ENCODE results near the gene POLR2F. TPM values are rescaled to one million over a fixed set of nuclear protein-coding genes. Genes with fewer than 3 reads are reported as not detected.
"Not testable (repeated sequence)": the region's sequence is repeated elsewhere in the genome, so short reads cannot be mapped to it uniquely, and the experiment has no call there.

Gene POLR2F
- total RNA-seq, 3 donors from 2014 or later: 155 to 176 (median 163) TPM

GRCh38 chr22:37973271-37974170, 20.0 kb downstream of the POLR2F start:
- no peak for ATAC-seq
- H3K27me3 Mint-ChIP-seq (ENCODE audit: low read depth): no peaks in the 10 kb centered on the region
- DNase-seq: no peak
- H3K4me1 Mint-ChIP-seq (ENCODE audit: low read depth): no peaks in the 10 kb centered on the region
- H3K4me3 Mint-ChIP-seq: no peak overlapping the region
- no peaks in the 10 kb centered on the region for H3K9me3 Mint-ChIP-seq
- H3K36me3 Mint-ChIP-seq (ENCODE audit: insufficient read depth): peaks cover 13% of the 10 kb centered on the region

- Mint-ChIP-seq H3K27me3 (ENCODE audit: low read depth) (no peaks in the 10 kb centered on the region), H3K4me1 (ENCODE audit: low read depth) (no peaks in the 10 kb centered on the region), H3K9me3 (no peaks in the 10 kb centered on the region), H3K36me3 (ENCODE audit: insufficient read depth) (peaks cover 4% of the 10 kb centered on the region), H3K4me3 (no peak overlapping the region)
- DNase-seq: no peak
- ATAC-seq: no peak
Observed at GRCh38 chr22:37975153-37975552, 21.7 kb downstream of the POLR2F start.

GRCh38 chr22:37976022-37976421, 22.5 kb downstream of the POLR2F start:
- not testable (repeated sequence) for H3K36me3 Mint-ChIP-seq (ENCODE audit: insufficient read depth); H3K27me3 Mint-ChIP-seq (ENCODE audit: low read depth); H3K4me1 Mint-ChIP-seq (ENCODE audit: low read depth); H3K4me3 Mint-ChIP-seq; H3K9me3 Mint-ChIP-seq; DNase-seq; ATAC-seq

- ATAC-seq (no peak), DNase-seq (no peak)
- no peak overlapping the region for H3K4me3 Mint-ChIP-seq
- H3K9me3 Mint-ChIP-seq: no peaks in the 10 kb centered on the region
- H3K36me3 Mint-ChIP-seq (ENCODE audit: insufficient read depth): peaks cover 4% of the 10 kb centered on the region
- H3K27me3 Mint-ChIP-seq (ENCODE audit: low read depth): no peaks in the 10 kb centered on the region
- no peaks in the 10 kb centered on the region for H3K4me1 Mint-ChIP-seq (ENCODE audit: low read depth)
Observed at GRCh38 chr22:37976547-37976946, 23.0 kb downstream of the POLR2F start.

DNA sequence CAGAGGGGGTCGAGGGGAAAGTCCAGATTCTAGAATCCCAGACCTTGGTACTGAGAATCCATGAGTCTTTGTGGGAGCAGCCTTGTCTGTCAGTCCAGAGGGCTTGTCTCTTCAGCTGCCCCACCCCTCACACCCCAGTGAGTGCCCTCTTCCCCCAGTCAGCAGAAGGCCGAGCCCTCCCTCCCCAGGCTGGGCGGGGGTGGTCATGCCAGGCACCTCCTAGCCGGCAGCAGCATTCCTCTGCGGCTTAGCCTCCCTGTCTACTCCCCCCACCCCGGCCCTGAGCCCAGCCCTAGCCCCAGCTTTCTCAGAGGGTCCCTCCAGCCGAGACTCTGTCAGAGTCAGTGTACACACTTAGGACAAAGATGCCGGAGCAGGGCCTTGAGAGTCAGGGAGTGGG, 26.3 kb downstream of the POLR2F start:
- Mint-ChIP-seq H3K36me3 (ENCODE audit: insufficient read depth) (peaks cover 2% of the 10 kb centered on the region), H3K27me3 (ENCODE audit: low read depth) (no peaks in the 10 kb centered on the region), H3K9me3 (no peaks in the 10 kb centered on the region), H3K4me1 (ENCODE audit: low read depth) (no peaks in the 10 kb centered on the region), H3K4me3 (no peak overlapping the region)
- no peak for ATAC-seq
- DNase-seq: no peak

GRCh38 chr22:37981282-37982011, 27.9 kb downstream of the POLR2F start:
- no peaks in the 10 kb centered on the region for H3K36me3 Mint-ChIP-seq (ENCODE audit: insufficient read depth)
- H3K4me1 Mint-ChIP-seq (ENCODE audit: low read depth): no peaks in the 10 kb centered on the region
- no peak for DNase-seq
- no peaks in the 10 kb centered on the region for H3K27me3 Mint-ChIP-seq (ENCODE audit: low read depth)
- no peak for ATAC-seq
- no peak overlapping the region for H3K4me3 Mint-ChIP-seq
- H3K9me3 Mint-ChIP-seq: no peaks in the 10 kb centered on the region

DNA sequence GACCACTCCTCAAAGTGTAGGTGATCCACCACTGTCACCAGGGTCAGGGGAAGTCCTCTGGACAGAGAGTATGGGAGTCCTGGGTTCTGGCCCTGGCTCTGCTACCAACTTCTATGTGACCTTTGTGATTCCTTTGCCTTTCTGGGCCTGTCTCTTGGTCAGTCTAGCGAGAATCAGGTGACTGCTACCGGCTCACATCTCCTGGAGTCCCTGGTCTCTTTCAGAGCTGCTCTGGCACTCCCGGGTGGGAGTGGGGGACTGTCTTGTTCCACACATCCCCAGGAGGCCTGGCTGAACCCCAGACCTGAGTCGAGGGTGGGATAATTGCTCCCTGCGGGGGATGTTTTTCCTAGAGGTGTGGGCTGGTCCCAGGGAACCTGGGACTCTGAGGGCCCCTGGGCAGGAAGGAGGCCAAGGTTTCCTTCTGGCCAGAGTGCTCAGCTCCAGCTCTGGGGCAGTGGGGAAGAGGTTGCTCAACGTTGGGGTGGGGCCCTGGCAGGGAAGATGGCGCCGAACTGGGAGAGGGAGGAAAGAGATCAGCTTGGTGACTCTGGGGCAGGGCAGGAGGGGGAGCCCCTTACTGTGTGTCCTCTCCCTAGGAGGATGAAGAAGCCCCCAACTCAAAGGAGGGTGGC, 28.8 kb downstream of the POLR2F start:
- Mint-ChIP-seq H3K9me3 (no peaks in the 10 kb centered on the region), H3K36me3 (ENCODE audit: insufficient read depth) (no peaks in the 10 kb centered on the region), H3K4me1 (ENCODE audit: low read depth) (no peaks in the 10 kb centered on the region), H3K27me3 (ENCODE audit: low read depth) (no peaks in the 10 kb centered on the region), H3K4me3 (no peak overlapping the region)
- no peak for ATAC-seq
- no peak for DNase-seq

DNA sequence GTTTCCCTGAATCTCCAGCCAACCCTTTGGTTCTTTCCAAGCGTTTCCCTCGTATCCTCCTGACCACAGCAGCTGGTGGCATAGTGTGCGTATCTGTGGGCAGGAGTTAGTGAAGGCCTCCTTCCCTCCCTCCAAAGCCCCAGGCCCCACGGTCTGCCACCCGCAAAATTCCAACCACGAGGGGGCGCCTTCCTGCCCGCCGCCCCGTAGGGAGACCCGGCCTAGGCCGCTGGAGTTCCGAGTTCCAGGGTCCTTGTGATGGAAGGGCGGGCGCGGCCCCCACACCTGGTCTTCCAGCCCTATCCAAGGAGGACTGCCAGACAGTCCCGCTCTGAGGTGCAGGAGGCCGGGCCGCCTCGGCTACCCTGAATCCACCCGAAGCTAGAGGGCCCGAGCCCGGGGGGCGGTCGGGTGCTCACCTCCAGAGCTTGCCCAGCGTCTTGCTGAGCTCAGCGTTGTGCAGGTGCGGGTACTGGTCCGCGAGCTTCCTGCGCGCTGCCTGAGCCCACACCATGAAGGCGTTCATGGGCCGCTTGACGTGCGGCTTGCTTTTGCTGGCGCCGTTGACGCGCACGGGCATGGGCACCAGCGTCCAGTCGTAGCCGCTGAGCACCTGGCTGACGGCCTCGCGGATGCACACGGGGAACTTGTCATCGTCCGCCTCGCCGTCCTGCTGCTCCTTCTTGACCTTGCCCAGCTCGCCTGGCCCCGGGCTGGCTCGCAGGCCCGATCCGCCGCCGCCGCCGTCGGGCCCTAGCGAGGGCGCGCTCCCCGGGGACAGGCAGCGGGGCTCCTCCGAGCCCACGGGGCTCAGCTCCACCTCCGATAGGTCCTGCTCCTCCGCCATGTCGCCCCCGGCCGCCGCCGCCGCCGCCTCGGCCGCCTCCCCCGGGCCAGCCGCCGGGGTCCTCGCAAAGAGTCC, 29.7 kb downstream of the POLR2F start:
- ATAC-seq (no peak), DNase-seq (no peak)
- Mint-ChIP-seq H3K27me3 (ENCODE audit: low read depth) (no peaks in the 10 kb centered on the region), H3K4me3 (no peak overlapping the region), H3K9me3 (no peaks in the 10 kb centered on the region), H3K36me3 (ENCODE audit: insufficient read depth) (no peaks in the 10 kb centered on the region), H3K4me1 (ENCODE audit: low read depth) (no peaks in the 10 kb centered on the region)

GRCh38 chr22:37983860-37984791, 30.6 kb downstream of the POLR2F start, which contains the start of gene SOX10:
SOX10 (minus strand) TSS chr22:37984555; CDS start chr22:37983784, 771 bp downstream.
- no peak within 1 kb of the TSS for H3K4me3 Mint-ChIP-seq
- H3K4me1 Mint-ChIP-seq (ENCODE audit: low read depth): no peaks in the 10 kb centered on the region
- ATAC-seq: no peak
- no peaks in the 10 kb centered on the region for H3K36me3 Mint-ChIP-seq (ENCODE audit: insufficient read depth)
- no peaks in the 10 kb centered on the region for H3K27me3 Mint-ChIP-seq (ENCODE audit: low read depth)
- DNase-seq: no peak
- no peaks in the 10 kb centered on the region for H3K9me3 Mint-ChIP-seq

GRCh38 chr22:37985050-37985585, 31.6 kb downstream of the POLR2F start:
- Mint-ChIP-seq H3K27me3 (ENCODE audit: low read depth) (no peaks in the 10 kb centered on the region), H3K4me3 (no peak overlapping the region), H3K36me3 (ENCODE audit: insufficient read depth) (no peaks in the 10 kb centered on the region), H3K4me1 (ENCODE audit: low read depth) (no peaks in the 10 kb centered on the region), H3K9me3 (no peaks in the 10 kb centered on the region)
- DNase-seq (no peak), ATAC-seq (no peak)

DNA sequence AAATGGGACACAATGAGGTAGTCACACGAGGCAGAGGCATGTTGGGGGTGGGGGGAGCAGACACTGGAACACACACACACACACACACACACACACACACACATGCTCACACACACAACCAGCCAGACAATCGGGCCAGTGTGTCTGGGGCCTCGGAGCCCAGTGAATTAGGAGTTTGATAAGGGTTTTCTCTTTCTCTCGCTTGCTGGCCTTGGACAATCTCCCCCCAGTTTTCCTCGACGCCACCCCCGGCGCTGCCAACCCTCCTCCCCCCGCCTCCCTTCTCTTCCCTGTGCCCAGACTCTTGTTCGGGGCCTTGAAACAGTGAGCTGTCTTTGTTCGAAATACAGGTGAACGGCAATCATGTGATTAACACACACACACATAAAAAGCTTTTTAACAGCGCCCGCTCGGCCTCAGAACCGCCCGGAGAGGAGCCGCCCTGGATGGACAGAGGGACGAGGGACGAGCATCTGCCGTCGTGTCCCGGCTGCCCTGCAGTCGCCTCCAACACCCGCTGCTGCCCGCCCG, 32.3 kb downstream of the POLR2F start:
- Mint-ChIP-seq H3K4me1 (ENCODE audit: low read depth) (no peaks in the 10 kb centered on the region), H3K36me3 (ENCODE audit: insufficient read depth) (no peaks in the 10 kb centered on the region), H3K4me3 (no peak overlapping the region), H3K27me3 (ENCODE audit: low read depth) (no peaks in the 10 kb centered on the region), H3K9me3 (no peaks in the 10 kb centered on the region)
- no peak for ATAC-seq
- DNase-seq: no peak

DNA sequence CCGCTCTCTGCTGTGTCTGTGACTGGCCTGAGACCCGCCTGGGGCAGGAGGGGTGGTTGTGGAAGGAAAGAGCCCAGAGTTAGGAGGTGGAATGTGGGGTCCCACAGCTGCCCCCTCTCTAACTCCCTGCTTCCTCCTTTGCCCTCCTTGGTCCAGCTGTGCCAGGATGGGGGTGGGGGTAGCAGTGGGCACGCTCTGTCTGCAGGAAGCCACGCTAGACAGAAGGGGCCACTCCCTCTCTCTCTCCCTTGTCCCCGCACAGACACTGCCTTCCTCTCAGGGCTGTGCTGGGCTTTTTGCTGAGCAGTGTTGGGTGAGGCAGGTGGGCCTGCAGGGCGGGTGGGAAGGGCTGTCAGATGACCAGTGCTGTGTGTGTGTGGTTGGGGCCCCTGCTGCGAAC, 32.9 kb downstream of the POLR2F start:
- Mint-ChIP-seq H3K27me3 (ENCODE audit: low read depth) (no peaks in the 10 kb centered on the region), H3K9me3 (no peaks in the 10 kb centered on the region), H3K4me1 (ENCODE audit: low read depth) (no peaks in the 10 kb centered on the region), H3K4me3 (no peak overlapping the region), H3K36me3 (ENCODE audit: insufficient read depth) (no peaks in the 10 kb centered on the region)
- DNase-seq (no peak), ATAC-seq (no peak)
